Left cardiac atrium (tissue), 4 donors: ENCODE results near the gene TRPC4AP. TPM values are rescaled to one million over a fixed set of nuclear protein-coding genes. Genes with fewer than 3 reads are reported as not detected.

Source experiments
- ATAC-seq, 2 donors: fragments of 200-7000 bp; cut with Tn5 transposase; one replicate each; pipeline ENCODE4 v1.9.1; 2020; ENCODE audit warnings: mild to moderate bottlenecking in 2 of 2, moderate library complexity in 2 of 2
- DNase-seq: peaks from one replicate; pipeline ENCODE4 v3.0.0-alpha.2; 2020
- intact Hi-C, 2 donors: fragments of 100-400 bp; cut with DNase I; formaldehyde crosslinking; loops; one replicate each; pipeline versions ENCODE4 v1.14.1 to v1.15.1; 2022 to 2023
- total RNA-seq, 2 donors: library from RNA; stranded (reverse); fragmentation: NEBNext Ultra II Directional; extraction: Animal tissue kit (Norgen Biotek cat#: 25700); gene quantifications; one replicate each; pipeline ENCODE4 v1.2.1, GENCODE V29; 2021
- donor health status: DM: no; HTN: yes; CAD: no.
- donor health status: DM: no; HTN: yes; CAD: no; lungs with severe emphysema.
- donor health status: DM: yes; HTN: yes; CAD: no.
- donor health status: Dilated cardiomyopathy.

The TRPC4AP gene
- total RNA-seq, 2 donors from 2014 or later: 32.6 to 47.1 TPM

GRCh38 chr20:34996243-34997028, 96.2 kb downstream of the TRPC4AP start:
- DNase-seq: no peak
- intact Hi-C loops: no loop called here
- ATAC-seq: no peak

DNA sequence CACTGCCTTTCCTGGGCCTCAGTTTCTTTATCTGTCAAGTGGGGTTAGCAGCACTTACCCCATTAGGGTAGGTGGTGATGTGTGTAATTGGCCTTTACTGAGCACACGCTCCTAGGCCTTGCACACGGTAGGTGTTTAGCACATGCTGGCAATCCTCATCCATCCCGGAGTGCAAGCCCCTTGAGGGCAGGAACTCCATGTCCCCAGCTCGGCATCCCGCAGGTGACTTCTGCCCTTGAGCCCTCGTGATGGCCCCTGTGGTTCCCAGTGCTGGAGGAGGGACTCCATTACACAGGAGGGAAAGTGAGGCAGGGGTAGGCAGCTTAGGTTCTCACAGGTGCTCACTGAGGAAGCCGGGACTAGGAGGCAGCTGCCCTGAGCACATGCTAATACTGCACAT, 96.9 kb downstream of the TRPC4AP start:
- DNase-seq (no peak), ATAC-seq (no peak)
- intact Hi-C loops: no loop called here

DNA sequence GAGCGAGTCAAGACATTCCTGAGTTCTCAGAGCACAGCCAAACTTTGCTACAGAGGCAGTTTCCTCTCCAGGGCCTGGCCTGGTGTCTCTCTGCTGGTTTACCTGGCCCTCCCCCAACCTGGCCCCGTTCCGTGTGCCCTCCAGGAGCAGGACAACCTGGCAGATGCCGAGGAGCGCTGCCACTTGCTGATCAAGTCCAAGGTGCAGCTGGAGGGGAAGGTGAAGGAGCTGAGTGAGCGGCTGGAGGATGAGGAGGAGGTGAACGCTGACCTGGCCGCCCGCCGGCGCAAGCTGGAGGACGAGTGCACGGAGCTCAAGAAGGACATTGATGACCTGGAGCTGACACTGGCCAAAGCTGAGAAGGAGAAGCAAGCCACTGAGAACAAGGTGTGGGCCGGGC, 97.4 kb downstream of the TRPC4AP start:
- intact Hi-C loops: no loop called here
- no peak for ATAC-seq
- no peak for DNase-seq

GRCh38 chr20:34994509-34995131, 98.0 kb downstream of the TRPC4AP start:
- ATAC-seq (no peak), DNase-seq (no peak)
- intact Hi-C loops: no loop called here

DNA sequence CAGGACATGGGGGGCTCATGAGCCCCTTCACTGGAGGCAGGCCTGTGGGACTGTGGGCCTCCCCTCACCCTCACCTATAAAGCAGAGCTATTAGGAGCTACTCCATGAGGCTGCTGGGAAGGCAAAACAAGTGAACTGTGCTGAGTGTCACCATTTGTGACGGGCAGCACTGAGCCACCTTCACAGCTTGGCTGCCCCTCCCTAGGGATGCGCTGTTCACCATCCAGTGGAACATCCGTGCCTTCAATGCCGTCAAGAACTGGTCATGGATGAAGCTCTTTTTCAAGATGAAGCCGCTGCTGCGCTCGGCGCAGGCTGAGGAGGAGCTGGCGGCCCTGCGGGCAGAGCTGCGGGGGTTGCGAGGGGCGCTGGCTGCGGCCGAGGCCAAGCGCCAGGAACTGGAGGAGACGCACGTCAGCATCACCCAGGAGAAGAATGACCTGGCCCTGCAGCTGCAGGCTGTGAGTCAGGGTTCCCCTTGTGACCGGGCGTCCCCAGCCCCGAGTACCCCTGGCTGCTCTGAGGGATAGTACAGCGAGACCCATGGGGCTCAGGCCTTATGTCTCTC, 98.6 kb downstream of the TRPC4AP start:
- intact Hi-C loops: no loop called here
- ATAC-seq (peak in 1 of 2 donors; percentile 2), DNase-seq (no peak)

GRCh38 chr20:34992751-34993417, 99.7 kb downstream of the TRPC4AP start:
- intact Hi-C loops: no loop called here
- ATAC-seq (no peak), DNase-seq (no peak)

- no peak for ATAC-seq
- DNase-seq: no peak
- intact Hi-C loops: no loop called here
Observed at GRCh38 chr20:34990661-34991214, 101.9 kb downstream of the TRPC4AP start.

DNA sequence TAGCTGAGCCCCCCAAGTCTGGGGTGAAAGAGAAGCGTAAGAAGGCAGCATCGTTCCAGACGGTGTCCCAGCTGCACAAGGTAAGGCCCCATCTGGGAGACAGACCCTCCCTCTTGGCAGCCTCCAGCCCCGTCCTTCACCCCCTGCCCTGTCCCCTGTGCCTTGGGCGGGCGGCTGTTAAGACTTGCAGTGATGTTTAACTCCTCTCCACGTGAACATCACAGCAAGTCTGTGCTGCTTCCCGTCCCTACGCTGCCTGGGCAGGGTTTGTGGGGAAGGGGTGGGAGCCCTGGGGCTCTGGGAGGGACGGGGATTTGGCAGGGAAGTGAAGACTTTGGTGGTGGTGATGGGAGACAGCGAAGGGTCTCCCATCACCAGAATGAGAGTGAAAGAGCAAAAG, 102.4 kb downstream of the TRPC4AP start:
- intact Hi-C loops: no loop called here
- DNase-seq (no peak), ATAC-seq (no peak)

GRCh38 chr20:34989670-34990069, 102.9 kb downstream of the TRPC4AP start:
- intact Hi-C loops: no loop called here
- DNase-seq: no peak
- no peak for ATAC-seq

DNA sequence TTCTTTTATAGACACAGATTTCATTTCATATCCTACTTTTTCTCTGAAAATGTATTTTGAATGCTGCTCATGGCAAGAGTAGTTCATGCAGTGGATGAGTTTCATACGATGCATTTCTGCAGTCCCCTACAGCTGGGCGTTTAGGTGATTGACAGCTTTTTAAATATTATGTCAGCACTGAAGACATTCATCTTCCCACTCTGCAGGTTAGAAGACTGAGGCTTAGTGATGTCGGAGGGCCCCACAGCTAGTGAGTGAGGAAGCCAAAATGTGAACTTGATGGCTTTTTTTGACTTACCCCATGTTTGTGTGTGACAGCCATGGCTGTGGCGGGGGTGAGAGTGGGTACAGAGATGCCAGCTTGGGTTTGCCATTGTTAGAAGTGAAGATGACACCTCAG, 103.5 kb downstream of the TRPC4AP start:
- ATAC-seq (no peak), DNase-seq (no peak)
- intact Hi-C loops: no loop called here

DNA sequence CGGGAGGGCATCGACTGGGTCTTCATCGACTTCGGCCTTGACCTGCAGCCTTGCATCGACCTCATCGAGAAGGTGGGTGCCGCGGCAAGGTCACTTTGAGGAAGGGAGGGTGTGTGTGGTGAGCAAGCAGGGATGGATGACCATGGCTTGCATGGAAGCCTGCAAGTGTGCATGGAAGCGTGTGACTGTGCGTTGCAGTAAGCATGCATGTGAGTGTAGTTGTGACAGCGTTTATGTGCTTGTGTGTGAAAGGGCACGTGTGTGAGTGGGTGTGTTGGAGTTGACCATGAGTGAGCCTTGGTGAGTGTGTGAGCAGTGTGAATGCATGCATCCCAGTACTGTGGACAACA, 104.4 kb downstream of the TRPC4AP start:
- ATAC-seq (no peak), DNase-seq (no peak)
- intact Hi-C loops: no loop called here

DNA sequence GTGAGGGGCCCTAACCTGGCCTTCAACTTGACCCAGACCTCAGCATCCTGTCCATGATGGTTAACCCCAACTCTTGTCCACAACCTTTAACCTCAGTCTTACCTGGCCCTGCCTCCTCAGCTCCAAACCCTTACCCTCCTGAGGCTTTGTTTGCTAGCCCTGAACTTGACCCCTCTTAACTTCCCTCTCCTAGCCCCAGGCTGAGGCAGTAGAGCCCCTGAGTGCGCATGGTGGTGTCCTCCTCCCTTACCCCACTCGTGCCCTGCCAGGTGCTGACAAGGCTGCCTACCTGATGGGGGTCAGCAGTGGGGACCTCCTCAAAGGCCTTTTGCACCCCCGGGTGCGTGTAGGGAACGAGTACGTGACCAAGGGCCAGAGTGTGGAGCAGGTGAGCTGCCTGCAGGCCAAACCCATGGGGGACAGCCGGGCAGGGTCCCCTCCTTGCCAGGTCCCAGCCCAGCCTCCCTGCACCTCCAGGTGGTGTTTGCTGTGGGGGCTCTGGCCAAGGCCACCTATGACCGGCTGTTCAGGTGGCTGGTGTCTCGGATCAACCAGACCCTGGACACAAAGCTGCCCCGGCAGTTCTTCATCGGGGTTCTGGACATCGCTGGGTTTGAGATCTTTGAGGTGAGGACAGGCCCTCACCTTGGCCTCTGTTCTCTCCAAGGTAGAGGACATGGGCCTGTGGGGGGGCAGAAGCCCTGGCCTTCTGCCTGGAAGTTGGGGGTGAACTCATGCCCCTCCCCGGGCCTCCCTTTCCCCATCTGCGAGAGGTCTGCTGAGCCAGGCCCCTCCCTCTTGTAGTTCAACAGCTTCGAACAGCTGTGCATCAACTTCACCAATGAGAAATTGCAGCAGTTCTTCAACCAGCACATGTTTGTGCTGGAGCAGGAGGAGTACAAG, 105.1 kb downstream of the TRPC4AP start:
- intact Hi-C loops: no loop called here
- ATAC-seq (peak in 1 of 2 donors; percentile 1), DNase-seq (peak; percentile 22)

- DNase-seq (peak; percentile 24), ATAC-seq (peak in 1 of 2 donors; percentile 12)
- intact Hi-C loops: no loop called here
Observed at GRCh38 chr20:34986311-34987287, 106.0 kb downstream of the TRPC4AP start.

GRCh38 chr20:34985461-34986310, 106.9 kb downstream of the TRPC4AP start:
- ATAC-seq (peak in 1 of 2 donors; percentile 1), DNase-seq (peak; percentile 24)
- intact Hi-C loops: no loop called here

GRCh38 chr20:34984756-34985261, 107.8 kb downstream of the TRPC4AP start:
- peak in 1 of 2 donors; percentile 32 for ATAC-seq
- DNase-seq: peak; percentile 26
- intact Hi-C loops: no loop called here

DNA sequence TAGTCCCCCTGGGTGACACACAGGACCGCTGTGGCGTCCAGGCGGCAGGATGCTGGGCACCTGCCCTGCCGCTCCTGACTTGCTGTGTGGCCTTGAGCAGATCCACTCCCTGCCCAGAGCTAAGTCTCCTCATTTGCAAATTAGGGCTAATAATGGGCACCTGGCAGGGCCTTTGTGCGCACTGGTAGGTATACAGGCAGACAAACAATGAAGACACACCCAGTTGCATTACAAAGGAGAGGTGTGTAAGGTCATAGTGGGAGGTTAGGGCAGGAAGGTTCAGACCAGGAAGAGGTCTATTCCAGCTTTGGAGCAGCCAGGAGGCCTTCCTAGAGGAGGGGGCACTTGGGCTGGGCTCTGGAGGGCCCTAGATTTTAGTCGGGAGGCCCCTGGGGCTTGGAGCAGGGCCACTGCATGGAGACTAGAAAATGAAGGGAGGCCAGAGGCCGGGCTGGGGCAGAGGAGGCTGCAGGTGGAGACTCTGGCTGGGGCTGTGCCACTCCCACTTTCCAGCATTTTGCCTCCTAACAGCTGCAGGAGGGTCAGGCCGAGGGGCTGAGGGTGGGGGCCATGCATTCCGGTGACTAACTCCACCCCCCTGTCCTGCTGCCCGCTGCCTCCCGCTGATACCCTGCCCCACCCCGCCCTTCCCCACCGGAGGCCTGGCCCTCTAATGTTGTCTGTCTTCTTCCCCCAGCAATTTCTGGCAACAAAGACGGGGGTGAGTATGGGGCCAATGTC, 108.4 kb downstream of the TRPC4AP start:
- ATAC-seq (no peak), DNase-seq (peak; percentile 15)
- intact Hi-C loops: no loop called here
